ENCODE data around the gene SHROOM2.
"Not testable (repeated sequence)": the region's sequence is repeated elsewhere in the genome, so short reads cannot be mapped to it uniquely, and the experiment has no call there.

SHROOM2 gene

GRCh38 chrX:9785944-9786797 lies at the start of gene SHROOM2:
Gene SHROOM2, plus strand, starts transcription at chrX:9786429. Its CDS starts 117 bp downstream, at chrX:9786546.
- DNase-seq: no peak

GRCh38 chrX:9737363-9737762 lies 48.9 kb upstream of the SHROOM2 start:
- no peak for DNase-seq

GRCh38 chrX:9738151-9738550 lies 48.1 kb upstream of the SHROOM2 start:
- DNase-seq: no peak

GRCh38 chrX:9739130-9739529 lies 47.1 kb upstream of the SHROOM2 start:
- no peak for DNase-seq

GRCh38 chrX:9745417-9746115 lies 40.7 kb upstream of the SHROOM2 start:
- DNase-seq: no peak

GRCh38 chrX:9746148-9746888 lies 39.9 kb upstream of the SHROOM2 start:
- no peak for DNase-seq

- DNase-seq: no peak
These were observed 38.6 kb upstream of the SHROOM2 start for GRCh38 chrX:9747644-9748043.

GRCh38 chrX:9749146-9749692 lies 37.0 kb upstream of the SHROOM2 start:
- no peak for DNase-seq

GRCh38 chrX:9757366-9757765 lies 28.9 kb upstream of the SHROOM2 start:
- no peak for DNase-seq

- DNase-seq: no peak
These were observed 28.1 kb upstream of the SHROOM2 start for GRCh38 chrX:9758021-9758638.

- DNase-seq: no peak
These were observed 26.9 kb upstream of the SHROOM2 start for GRCh38 chrX:9759337-9759736.

GRCh38 chrX:9765072-9765736 lies 21.0 kb upstream of the SHROOM2 start:
- no peak for DNase-seq

GRCh38 chrX:9765737-9766097 lies 20.5 kb upstream of the SHROOM2 start, which contains the start of gene GPR143:
Gene GPR143, minus strand, starts transcription at chrX:9765847. Its CDS starts 30 bp downstream, at chrX:9765817.
- no peak for DNase-seq

GRCh38 chrX:9767375-9767774 lies 18.9 kb upstream of the SHROOM2 start:
- no peak for DNase-seq

GRCh38 chrX:9768321-9768839 lies 17.8 kb upstream of the SHROOM2 start:
- DNase-seq: not testable (repeated sequence)

GRCh38 chrX:9770319-9770718 lies 15.9 kb upstream of the SHROOM2 start:
- DNase-seq: no peak

- DNase-seq: no peak
These were observed 13.3 kb upstream of the SHROOM2 start for GRCh38 chrX:9772943-9773342.

- no peak for DNase-seq
These were observed 10.3 kb upstream of the SHROOM2 start for GRCh38 chrX:9775930-9776329.

- DNase-seq: no peak
These were observed 4.3 kb upstream of the SHROOM2 start for GRCh38 chrX:9781941-9782340.

GRCh38 chrX:9784332-9784731 lies 1.9 kb upstream of the SHROOM2 start:
- DNase-seq: no peak

- no peak for DNase-seq
These were observed 830 bp upstream of the SHROOM2 start for GRCh38 chrX:9785254-9785943.

Data from NCI-H748 treated with DMSO at 0.1 percent for 48 hours (cell line).